Fibroblast of skin of back (primary cell): ENCODE data around the gene OR2D2.
"Not testable (repeated sequence)": the region's sequence is repeated elsewhere in the genome, so short reads cannot be mapped to it uniquely, and the experiment has no call there.

Experiments used
- DNase-seq: peaks from one replicate; pipeline ENCODE4 v3.0.0-alpha.2; 2013

The OR2D2 gene

GRCh38 chr11:6876914-6877313, 15.4 kb downstream of the OR2D2 start:
- DNase-seq = no peak

GRCh38 chr11:6876325-6876724, 16.0 kb downstream of the OR2D2 start, which contains the start of gene OR10A4:
Gene OR10A4, plus strand, starts transcription at chr11:6876625. Its CDS starts 23 bp downstream, at chr11:6876648.
- no peak for DNase-seq

- DNase-seq = no peak
Observed at GRCh38 chr11:6875761-6876160, 16.5 kb downstream of the OR2D2 start.

DNA sequence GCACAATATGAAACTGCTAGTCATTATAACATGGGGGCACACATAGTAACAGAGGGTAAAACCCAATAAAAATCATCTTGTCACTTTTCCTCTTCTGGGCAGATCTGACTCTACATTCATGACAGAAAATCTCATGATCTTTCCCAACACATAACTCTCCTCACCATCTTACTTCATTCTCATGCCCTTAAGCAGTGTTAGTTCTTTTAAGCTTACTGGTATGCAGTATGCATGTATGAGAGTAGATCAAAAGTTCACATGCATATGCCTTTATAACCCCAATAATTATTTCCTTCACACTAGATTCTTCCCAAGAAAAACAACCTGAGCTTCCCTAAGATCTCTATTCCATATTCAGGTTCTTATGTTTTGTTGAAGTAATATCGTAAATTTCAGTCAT, 21.0 kb downstream of the OR2D2 start:
- DNase-seq = no peak

- DNase-seq = peak; percentile 21
Observed at GRCh38 chr11:6864438-6864837, 27.9 kb downstream of the OR2D2 start.

DNA sequence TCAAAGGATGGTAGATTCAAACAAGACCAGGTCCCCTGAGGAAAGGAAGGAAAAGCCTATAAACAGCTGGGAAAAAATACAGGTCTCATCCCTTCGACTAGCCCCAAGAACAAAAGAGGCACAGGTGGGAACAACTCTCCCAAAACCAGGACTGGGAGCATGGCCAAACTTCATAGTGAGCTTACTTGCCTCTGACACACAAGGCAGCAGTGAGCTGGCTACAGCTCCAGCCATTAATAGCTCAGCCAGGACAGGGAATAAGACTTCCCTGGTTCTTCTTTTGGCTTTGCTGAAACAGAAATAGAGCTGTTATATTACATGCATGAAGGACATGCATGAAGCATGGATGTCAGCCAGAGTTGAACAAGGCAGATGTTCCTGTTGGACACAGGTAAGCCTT, 29.3 kb downstream of the OR2D2 start, which contains the start of gene OR10A2:
Gene OR10A2 (plus strand): TSS at position 97 of the 400 bp plus-strand sequence. CDS start 6,698 bp downstream, outside the sequence.
- no peak for DNase-seq

- DNase-seq = no peak
Observed at GRCh38 chr11:6856871-6857270, 35.4 kb downstream of the OR2D2 start.

- DNase-seq = no peak
Observed at GRCh38 chr11:6855971-6856541, 36.2 kb downstream of the OR2D2 start.

DNA sequence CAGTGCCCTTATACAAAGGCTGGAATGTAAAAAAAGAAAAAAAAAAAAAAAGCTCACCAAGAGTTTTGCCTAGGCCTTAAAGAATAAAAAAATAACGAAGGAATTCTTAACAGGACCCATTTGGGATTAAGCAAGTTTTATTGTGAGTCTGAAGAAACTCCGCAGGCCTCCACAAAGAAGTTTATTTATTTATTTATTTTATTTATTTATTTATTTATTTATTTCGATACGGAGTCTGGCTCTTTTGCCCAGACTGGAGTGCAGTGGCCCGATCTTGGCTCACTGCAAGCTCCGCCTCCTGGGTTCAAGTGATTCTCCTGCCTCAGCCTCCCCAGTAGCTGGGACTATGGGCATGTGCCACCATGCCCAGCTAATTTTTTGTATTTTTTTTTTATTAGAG, 37.5 kb downstream of the OR2D2 start:
- not testable (repeated sequence) for DNase-seq

GRCh38 chr11:6850526-6850925, 41.8 kb downstream of the OR2D2 start:
- no peak for DNase-seq

- DNase-seq = no peak
Observed at GRCh38 chr11:6845383-6845782, 46.9 kb downstream of the OR2D2 start, which contains the start of gene OR10A5. Gene OR10A5, plus strand, starts transcription at chr11:6845683. Its CDS starts 0 bp downstream, at chr11:6845683.

DNA sequence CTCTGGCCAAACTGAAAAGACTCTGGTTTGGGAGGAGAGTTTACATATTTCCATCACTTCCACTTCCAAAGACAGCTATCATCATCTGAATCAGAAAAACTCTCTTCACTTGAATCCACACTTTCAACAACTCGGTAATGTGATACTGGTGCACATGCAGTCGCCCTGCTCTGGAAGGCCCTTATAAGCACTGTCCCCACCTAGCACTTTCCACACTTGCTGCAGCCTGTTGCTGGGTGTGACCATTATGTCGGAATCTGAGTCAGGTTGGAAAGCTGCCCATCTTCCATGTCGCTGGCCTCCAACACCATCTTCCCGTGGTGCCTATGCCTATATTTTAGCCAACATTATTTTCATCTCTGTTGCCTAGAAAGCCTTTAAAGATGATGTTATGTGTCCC, 47.9 kb downstream of the OR2D2 start:
- no peak for DNase-seq

- DNase-seq = no peak
Observed at GRCh38 chr11:6843670-6844069, 48.6 kb downstream of the OR2D2 start.

GRCh38 chr11:6841694-6842093, 50.6 kb downstream of the OR2D2 start:
- DNase-seq = no peak
